GM18499 (cell line): ENCODE results near the gene LIPE.

Experiments
- ATAC-seq: cut with Tn5 transposase; IDR thresholded peaks from one replicate; pipeline ENCODE4 v1.9.1; 2021; ENCODE audit warnings: moderate number of reproducible peaks; ENCODE audit not compliant: insufficient read depth, unreplicated experiment

LIPE gene

GRCh38 chr19:42357290-42357689 is 69.9 kb downstream of the LIPE start:
- ATAC-seq: no peak

GRCh38 chr19:42356686-42357085 is 70.5 kb downstream of the LIPE start:
- no peak for ATAC-seq

GRCh38 chr19:42355896-42356295 is 71.3 kb downstream of the LIPE start:
- no peak for ATAC-seq

GRCh38 chr19:42353341-42354015 is 73.7 kb downstream of the LIPE start:
- no peak for ATAC-seq

- no peak for ATAC-seq
Measured at GRCh38 chr19:42352301-42353259, 74.6 kb downstream of the LIPE start.
